ENCODE results near the gene FAM236B.
"Not testable (repeated sequence)": the region's sequence is repeated elsewhere in the genome, so short reads cannot be mapped to it uniquely, and the experiment has no call there.

Gene FAM236B

GRCh38 chrX:72782560-72782959 is at the start of gene FAM236B:
TSS of gene FAM236B (minus strand) at chrX:72782660. CDS start at chrX:72782560, 100 bp downstream.
- not testable (repeated sequence) for DNase-seq

- DNase-seq = not testable (repeated sequence)
Observed at GRCh38 chrX:72830701-72831100, 48.2 kb upstream of the FAM236B start.

- DNase-seq = not testable (repeated sequence)
Observed at GRCh38 chrX:72808110-72808509, 25.6 kb upstream of the FAM236B start, which contains the start of gene FAM236D. TSS of gene FAM236D (minus strand) at chrX:72808210. CDS start at chrX:72808110, 100 bp downstream.

GRCh38 chrX:72790390-72790789 is 7.9 kb upstream of the FAM236B start:
- DNase-seq = not testable (repeated sequence)

GRCh38 chrX:72788142-72788541 is 5.7 kb upstream of the FAM236B start:
- not testable (repeated sequence) for DNase-seq

GRCh38 chrX:72783964-72784363 is 1.5 kb upstream of the FAM236B start:
- DNase-seq = not testable (repeated sequence)

GRCh38 chrX:72783365-72783936 is 991 bp upstream of the FAM236B start:
- not testable (repeated sequence) for DNase-seq

- not testable (repeated sequence) for DNase-seq
Observed at GRCh38 chrX:72778146-72778545, 4.3 kb downstream of the FAM236B start.

GRCh38 chrX:72777467-72777790 is 5.0 kb downstream of the FAM236B start:
- DNase-seq = not testable (repeated sequence)

- DNase-seq = not testable (repeated sequence)
Observed at GRCh38 chrX:72776653-72777466, 5.6 kb downstream of the FAM236B start, which contains the start of gene DMRTC1B. TSS of gene DMRTC1B (plus strand) at chrX:72776890. CDS start at chrX:72845136, 68,246 bp downstream.

- DNase-seq = not testable (repeated sequence)
Observed at GRCh38 chrX:72760454-72760853, 22.0 kb downstream of the FAM236B start.

- DNase-seq = not testable (repeated sequence)
Observed at GRCh38 chrX:72748545-72748944, 33.9 kb downstream of the FAM236B start.

GRCh38 chrX:72745546-72745945 is 36.9 kb downstream of the FAM236B start:
- not testable (repeated sequence) for DNase-seq

- no peak for DNase-seq
Observed at GRCh38 chrX:72735561-72735960, 46.9 kb downstream of the FAM236B start.

GRCh38 chrX:72733636-72734035 is 48.8 kb downstream of the FAM236B start:
- DNase-seq = not testable (repeated sequence)
